ENCODE results near the gene FAS.
"Not testable (repeated sequence)": the region's sequence is repeated elsewhere in the genome, so short reads cannot be mapped to it uniquely, and the experiment has no call there.

Gene FAS

GRCh38 chr10:88994019-88994418 lies 3.4 kb downstream of the FAS start:
- DNase-seq, result no peak

DNA sequence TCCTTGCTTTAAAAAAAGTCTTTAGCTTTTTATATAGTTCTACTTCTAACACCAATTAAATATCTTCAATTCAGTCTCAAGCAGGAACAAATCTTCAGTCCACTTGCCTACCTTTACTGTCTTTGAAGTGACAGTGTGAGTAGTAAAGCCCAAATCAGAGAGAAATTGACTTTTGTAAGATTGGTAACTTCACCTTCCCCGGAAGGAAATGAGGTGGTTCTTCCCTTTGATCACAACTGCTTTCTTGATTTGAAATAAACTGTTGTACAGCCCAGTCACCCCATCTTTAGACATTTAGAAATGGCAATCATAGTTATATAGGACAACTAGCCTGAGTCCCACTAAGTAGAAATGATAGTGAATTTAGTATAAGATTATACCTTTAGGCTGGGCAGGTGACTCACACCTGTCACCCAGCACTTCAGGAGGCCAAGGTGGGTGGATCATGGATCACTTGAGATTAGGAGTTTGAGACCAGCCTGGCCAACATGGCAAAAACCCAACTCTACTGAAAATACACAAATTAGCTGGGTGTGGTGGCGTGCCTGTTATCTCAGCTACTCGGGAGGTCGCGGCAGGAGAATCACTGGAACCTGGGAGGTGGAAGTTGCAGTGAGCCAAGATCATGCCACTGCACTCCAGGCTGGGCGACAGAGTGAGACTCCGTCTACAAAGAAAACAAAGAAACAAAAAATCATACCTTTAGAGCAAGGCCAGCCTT lies 4.7 kb downstream of the FAS start:
- no peak for DNase-seq

- DNase-seq, result no peak
These were observed 6.3 kb downstream of the FAS start for GRCh38 chr10:88996927-88997326.

- DNase-seq, result no peak
These were observed 9.0 kb downstream of the FAS start for GRCh38 chr10:88999625-89000024.

GRCh38 chr10:89001024-89001728 lies 10.6 kb downstream of the FAS start:
- DNase-seq, result no peak

- DNase-seq, result no peak
These were observed 11.1 kb downstream of the FAS start for GRCh38 chr10:89001729-89002072.

- DNase-seq, result no peak
These were observed 11.8 kb downstream of the FAS start for GRCh38 chr10:89002226-89002978.

DNA sequence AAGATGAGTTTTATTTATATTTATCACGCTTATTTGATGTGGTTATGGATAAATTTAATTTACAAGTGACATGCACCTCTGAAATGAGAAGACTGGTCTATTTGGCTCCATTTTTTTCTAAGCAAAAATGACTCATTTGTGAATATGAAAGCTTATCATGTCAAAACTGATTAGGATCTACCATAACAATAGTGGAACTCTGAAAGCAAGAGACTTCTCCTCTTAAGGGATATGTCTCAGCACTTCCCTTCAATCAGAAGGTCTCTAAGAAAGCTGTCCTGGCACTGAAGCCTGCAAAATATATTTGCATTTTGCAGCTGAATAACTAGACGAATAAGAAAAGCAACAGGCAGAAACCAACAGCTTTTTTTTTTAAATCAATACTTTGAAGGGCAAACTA lies 12.7 kb downstream of the FAS start:
- no peak for DNase-seq

DNA sequence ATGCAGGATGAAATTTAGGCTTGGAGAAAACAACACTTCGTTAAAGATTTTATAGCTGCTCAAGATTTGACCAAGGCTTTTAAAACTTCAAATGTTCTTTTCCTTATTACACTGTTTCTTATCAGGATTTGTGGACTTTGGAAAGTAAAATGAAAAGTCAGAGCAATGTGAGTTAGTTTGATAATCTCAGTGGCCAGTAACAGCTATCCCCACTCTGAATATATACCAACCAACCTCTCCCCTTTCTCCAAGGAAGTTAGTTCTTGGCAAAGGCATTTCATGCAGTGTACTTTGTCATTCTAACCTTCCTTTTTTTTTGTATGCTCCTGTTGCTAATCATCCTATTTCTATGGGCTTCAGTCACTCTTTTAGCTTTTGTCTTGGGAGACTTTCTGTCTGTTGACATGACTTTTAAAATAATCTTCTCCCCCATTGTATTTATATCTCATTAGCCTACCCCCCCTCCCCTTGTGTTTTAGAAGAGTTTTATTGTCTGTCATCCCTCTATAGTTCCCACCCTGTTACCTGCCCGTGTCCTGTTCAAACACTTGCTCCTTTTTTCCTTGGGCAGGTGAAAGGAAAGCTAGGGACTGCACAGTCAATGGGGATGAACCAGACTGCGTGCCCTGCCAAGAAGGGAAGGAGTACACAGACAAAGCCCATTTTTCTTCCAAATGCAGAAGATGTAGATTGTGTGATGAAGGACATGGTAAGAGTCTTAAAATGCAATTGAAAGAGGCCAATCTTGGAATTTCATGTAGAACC lies 16.7 kb downstream of the FAS start:
- no peak for DNase-seq

DNA sequence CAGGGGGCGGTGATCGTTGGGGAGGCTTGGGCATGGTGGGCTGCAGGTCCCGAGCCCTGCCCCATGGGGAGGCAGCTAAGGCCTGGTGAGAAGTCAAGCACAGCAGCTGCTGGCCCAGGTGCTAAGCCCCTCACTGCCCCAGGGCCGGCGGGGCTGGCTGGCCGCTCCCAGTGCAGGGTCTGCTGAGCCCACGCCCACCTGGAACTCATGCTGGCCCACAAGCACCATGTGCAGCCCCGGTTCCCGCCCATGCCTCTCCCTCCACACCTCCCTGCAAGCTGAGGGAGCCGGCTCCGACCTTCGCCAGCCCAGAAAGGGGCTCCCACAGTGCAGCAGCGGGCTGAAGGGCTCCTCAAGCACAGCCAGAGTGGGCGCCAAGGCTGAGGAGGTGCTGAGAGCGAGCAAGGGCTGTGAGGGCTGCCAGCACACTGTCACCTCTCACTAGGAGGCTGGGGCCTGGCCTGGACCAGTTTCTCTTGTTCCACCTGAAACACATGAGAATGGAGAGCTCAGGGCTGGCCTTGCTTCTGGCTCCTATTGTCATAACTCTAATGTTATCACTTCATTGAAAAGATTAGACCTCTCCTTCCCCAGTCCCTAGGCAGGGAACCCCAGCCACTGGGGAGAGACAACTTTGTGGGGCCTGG lies 28.2 kb downstream of the FAS start:
- DNase-seq, result not testable (repeated sequence)

GRCh38 chr10:89019569-89020327 lies 29.1 kb downstream of the FAS start:
- no peak for DNase-seq

DNA sequence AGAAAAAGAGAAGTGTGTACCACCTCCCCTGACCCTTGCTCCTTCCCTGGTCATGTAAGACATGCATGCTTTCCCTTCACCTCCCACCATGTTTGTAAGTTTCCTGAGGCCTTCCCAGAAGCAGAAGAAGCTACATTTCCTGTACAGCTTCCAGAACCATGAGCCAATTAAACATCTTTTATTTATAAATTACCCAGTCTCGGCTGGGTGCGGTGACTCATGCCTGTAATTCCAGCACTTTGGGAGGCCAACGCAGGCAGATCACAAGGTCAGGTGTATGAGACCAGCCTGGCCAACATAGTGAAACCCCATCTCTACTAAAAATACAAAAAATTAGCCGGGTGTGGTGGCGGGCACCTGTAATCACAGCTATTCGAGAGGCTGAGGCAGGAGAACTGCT lies 30.9 kb downstream of the FAS start:
- DNase-seq, result not testable (repeated sequence)

- DNase-seq, result no peak
These were observed 32.1 kb downstream of the FAS start for GRCh38 chr10:89022734-89023133.

DNA sequence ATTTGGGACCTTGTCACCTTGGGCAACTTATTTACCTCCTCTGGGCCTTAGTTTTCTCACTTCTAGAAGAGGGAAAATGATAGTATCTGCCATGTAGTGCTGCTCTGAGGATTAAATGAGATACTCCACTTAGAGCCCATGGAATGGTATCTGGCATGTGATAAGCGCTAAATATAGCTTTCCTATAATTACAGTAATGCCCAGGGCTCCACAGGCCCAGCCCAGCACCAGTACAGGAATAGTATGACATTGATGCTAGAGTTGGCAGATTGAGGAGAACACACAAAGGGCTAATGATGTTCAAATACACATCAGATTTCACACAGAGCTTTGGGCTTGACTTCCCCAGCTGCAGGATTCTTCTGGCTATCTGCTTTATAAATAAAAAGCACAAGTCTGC lies 34.9 kb downstream of the FAS start:
- no peak for DNase-seq

- DNase-seq, result no peak
These were observed 38.6 kb downstream of the FAS start for GRCh38 chr10:89029181-89029580.

DNA sequence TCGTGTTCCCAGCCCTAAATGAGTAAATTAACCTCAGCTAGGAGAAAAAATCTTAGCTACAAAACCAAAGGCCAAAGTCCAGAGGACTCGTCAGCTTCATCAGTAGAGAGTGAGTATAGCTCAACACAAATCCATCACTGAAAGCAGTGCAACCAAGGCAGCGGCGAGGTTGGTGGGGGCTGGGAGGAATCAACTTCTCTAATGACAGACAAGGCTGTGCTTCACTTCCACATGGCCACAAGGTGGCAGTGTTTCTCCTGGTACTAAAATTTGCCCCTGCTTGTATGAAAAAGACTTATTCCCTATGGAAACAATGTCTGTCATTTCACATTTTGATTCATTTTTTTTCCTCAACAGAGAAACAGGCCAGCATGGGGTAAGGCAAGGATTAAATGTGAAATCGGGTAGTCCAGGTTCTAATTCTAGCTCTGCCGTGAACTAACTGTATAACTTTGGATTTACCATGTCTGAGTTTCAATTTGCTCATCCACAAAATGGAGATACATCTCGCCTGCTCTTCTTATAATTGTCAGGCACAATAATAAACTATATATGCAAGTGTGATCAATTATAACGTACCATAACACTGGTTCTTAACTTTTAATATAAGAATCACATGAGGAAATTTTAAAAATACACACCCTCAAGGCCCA lies 39.3 kb downstream of the FAS start:
- DNase-seq, result no peak

DNA sequence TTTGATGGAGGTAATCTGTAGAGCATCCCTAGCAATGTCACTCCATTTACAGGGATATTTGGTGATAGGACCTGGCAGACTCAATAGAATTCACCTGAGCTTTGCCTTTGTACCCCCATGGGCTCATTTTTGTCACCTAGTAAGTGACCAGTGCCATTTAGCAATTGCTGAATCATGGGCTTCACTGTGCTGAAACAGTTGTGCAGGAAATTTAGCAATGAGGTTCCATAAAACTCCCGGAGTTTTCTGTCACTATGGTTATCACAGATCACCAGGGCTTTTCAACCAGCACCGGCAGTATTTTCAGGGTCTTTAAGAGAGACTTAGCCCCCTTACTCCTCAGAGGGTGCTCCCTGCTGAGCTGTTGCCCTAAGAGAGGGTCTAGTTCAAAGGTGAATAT lies 40.2 kb downstream of the FAS start:
- no peak for DNase-seq

DNA sequence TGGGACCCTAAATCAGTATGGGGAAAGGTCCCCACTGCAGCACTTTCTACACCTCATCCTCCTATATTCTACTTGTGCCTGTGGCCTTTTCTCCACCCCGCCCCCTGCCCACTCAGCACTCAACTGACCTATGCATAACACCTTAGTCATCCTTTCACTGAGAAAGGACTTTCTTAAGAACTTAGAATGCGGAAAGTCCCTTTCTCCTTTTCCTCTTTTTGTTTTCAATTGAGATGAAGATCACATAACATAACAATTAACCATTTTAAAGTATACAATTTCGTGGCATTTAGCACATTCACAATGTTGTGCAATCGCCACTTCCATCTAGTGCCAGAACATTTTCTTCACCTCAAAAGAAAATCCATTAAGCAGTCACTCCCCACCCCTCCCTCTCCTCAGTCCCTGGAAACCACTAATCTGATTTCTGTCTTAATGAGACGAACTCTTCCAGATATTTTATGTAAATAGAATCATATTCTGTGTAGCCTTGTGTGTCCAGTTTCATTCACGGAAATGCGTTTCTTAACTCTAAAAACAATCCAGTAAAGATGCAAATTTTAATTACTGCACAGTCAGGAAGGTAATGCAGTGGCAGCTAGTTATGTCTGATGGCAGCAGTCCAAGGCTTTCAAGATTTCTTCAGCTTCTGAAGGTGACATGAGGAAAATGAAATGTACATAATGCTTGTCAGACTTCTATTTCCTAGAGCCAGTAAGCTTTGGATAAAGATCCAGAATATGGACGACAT lies 41.7 kb downstream of the FAS start:
- no peak for DNase-seq

GRCh38 chr10:89035461-89035860 lies 44.9 kb downstream of the FAS start:
- no peak for DNase-seq

GRCh38 chr10:89037096-89037495 lies 46.5 kb downstream of the FAS start:
- no peak for DNase-seq

- DNase-seq, result no peak
These were observed 52.0 kb downstream of the FAS start for GRCh38 chr10:89042562-89042961.
